OCI-LY3 (cell line): ENCODE results near the gene NCKAP5.

Source experiments
- CTCF ChIP-seq: fragments of 200-600, 300-600 bp; sonication (generic); IDR thresholded peaks from 2 replicates; pipeline ENCODE4 v1.5.1; 2014; ENCODE audit warnings: antibody characterized with exemption, low read length, low read depth
- EZH2phosphoT487 ChIP-seq: fragments of 200-600 bp; shearing (Covaris generic); IDR thresholded peaks from 2 replicates; pipeline ENCODE4 v1.6.1; 2018; ENCODE audit warnings: antibody characterized with exemption, mixed run types, low read depth

- no peak for TF ChIP-seq EZH2phosphoT487
- no peak for TF ChIP-seq CTCF
Observed at GRCh38 chr2:132915812-132916549, 652.3 kb downstream of the NCKAP5 start.
